H1 (cell line): ENCODE data around the gene IRX4. TPM values are rescaled to one million over a fixed set of nuclear protein-coding genes. Genes with fewer than 3 reads are reported as not detected.
A peak's percentile ranks its signal among the peaks of the same experiment; 100 is the strongest.

Experiments
- CTCF ChIA-PET: fragments of 300-600 bp; sonication (Branson Sonifier 250); formaldehyde crosslinking; loops from one replicate; lab custom pipeline; 2021; ENCODE audit not compliant: partially characterized antibody; lab: Charles Lee
- POLR2A ChIA-PET: fragments of 300-600 bp; sonication (Branson Sonifier 250); formaldehyde crosslinking; loops from one replicate; lab custom pipeline; 2021; ENCODE audit warnings: inconsistent platforms; ENCODE audit not compliant: partially characterized antibody; lab: Charles Lee
- DNase-seq, 2 experiments: peaks; one replicate each; pipeline versions ENCODE4 v3.0.0 to v3.0.0-alpha.2; 2010 to 2022; ENCODE audit warnings: low spot score in 2 of 2, low read depth in 1 of 2, mixed read lengths in 1 of 2
- FAIRE-seq: peaks from 2 replicates; lab custom pipeline; 2011; peaks lifted over from hg19 to GRCh38; lab: Jason Lieb, UNC
- H2AFZ ChIP-seq: 2 replicates; pipeline ENCODE4 v1.8.1; 2012; ENCODE audit warnings: low read length, inconsistent platforms
- H2AK5ac ChIP-seq: 2 replicates; pipeline ENCODE4 v1.6.1; 2013; ENCODE audit warnings: low read depth, low read length
- H2BK120ac ChIP-seq: replicated peaks from 2 replicates; pipeline ENCODE3; 2013; ENCODE audit warnings: low read depth, low read length, inconsistent platforms
- H2BK12ac ChIP-seq: 2 replicates; pipeline ENCODE4 v1.6.1; 2013; ENCODE audit warnings: low read depth, low read length
- H2BK15ac ChIP-seq: 2 replicates; pipeline ENCODE4 v1.6.1; 2013; ENCODE audit warnings: low read length
- H2BK20ac ChIP-seq: 2 replicates; pipeline ENCODE4 v1.6.1; 2013; ENCODE audit warnings: low read length
- H2BK5ac ChIP-seq: 2 replicates; pipeline ENCODE4 v1.6.1; 2013; ENCODE audit warnings: low read depth, low read length
- H3K14ac ChIP-seq: 2 replicates; pipeline ENCODE4 v1.6.1; 2013; ENCODE audit warnings: inconsistent platforms; ENCODE audit not compliant: insufficient read length
- H3K18ac ChIP-seq: 2 replicates; pipeline ENCODE4 v1.6.1; 2013; ENCODE audit warnings: low read length; ENCODE audit errors: extremely low read depth
- H3K23ac ChIP-seq: 2 replicates; pipeline ENCODE4 v1.6.1; 2013; ENCODE audit warnings: inconsistent platforms; ENCODE audit not compliant: insufficient read length
- H3K23me2 ChIP-seq: 2 replicates; pipeline ENCODE4 v1.6.1; 2013; ENCODE audit warnings: low read depth, low read length
- H3K27ac ChIP-seq: 2 replicates; pipeline ENCODE4 v1.6.1; 2011; ENCODE audit warnings: low read depth, low read length, inconsistent platforms
- H3K27me3 ChIP-seq, 4 experiments: replicated peaks in 1 of 4; 1 replicate in 1 of 4; 2 replicates in 3 of 4; pipeline versions ENCODE4 v1.6.1 to v1.8.1; 2011 to 2013; ENCODE audit warnings: low read length in 3 of 4, mild to moderate bottlenecking in 3 of 4, inconsistent platforms in 2 of 4, mixed read lengths in 2 of 4, moderate library complexity in 1 of 4; ENCODE audit not compliant: control insufficient read depth in 3 of 4, insufficient read depth in 3 of 4; ENCODE audit errors: extremely low read depth in 1 of 4
- H3K36me3 ChIP-seq, 4 experiments: 2 replicates each; pipeline versions ENCODE4 v1.6.1 to v1.8.1; 2011 to 2013; ENCODE audit warnings: mild to moderate bottlenecking in 4 of 4, low read length in 3 of 4, moderate library complexity in 2 of 4, control low read depth in 1 of 4, inconsistent platforms in 1 of 4; ENCODE audit not compliant: insufficient read depth in 4 of 4, control insufficient read depth in 2 of 4
- H3K4ac ChIP-seq: replicated peaks from 2 replicates; pipeline ENCODE3; 2013; ENCODE audit warnings: low read length, low read depth, mixed read lengths, inconsistent platforms; ENCODE audit not compliant: insufficient read length
- H3K4me1 ChIP-seq, 4 experiments: replicated peaks in 1 of 4; 1 replicate in 1 of 4; 2 replicates in 3 of 4; pipeline versions ENCODE4 v1.6.1 to v1.8.1; 2011 to 2013; ENCODE audit warnings: low read length in 3 of 4, inconsistent platforms in 2 of 4, mixed read lengths in 1 of 4; ENCODE audit not compliant: insufficient read depth in 4 of 4, control insufficient read depth in 3 of 4
- H3K4me2 ChIP-seq, 2 experiments: 2 replicates each; pipeline versions ENCODE4 v1.6.1 to v1.8.1; 2011 to 2013; ENCODE audit warnings: low read depth in 2 of 2, low read length in 2 of 2, control low read depth in 1 of 2, inconsistent platforms in 1 of 2, mild to moderate bottlenecking in 1 of 2; ENCODE audit not compliant: insufficient read depth in 1 of 2
- H3K4me3 ChIP-seq, 4 experiments: fragments of 200-600, 300-600 bp in 1 of 4; sonication (generic), shearing (Covaris generic), sonication (Bioruptor Twin) in 1 of 4; 2 replicates each; pipeline versions ENCODE4 v1.5.1 to v1.8.1; 2011 to 2016; ENCODE audit warnings: low read length in 4 of 4, low read depth in 3 of 4, control low read depth in 2 of 4, inconsistent platforms in 2 of 4, mild to moderate bottlenecking in 2 of 4, mixed read lengths in 1 of 4, moderate library complexity in 1 of 4; ENCODE audit not compliant: insufficient read depth in 2 of 4; ENCODE audit errors: extremely low read depth in 1 of 4
- H3K56ac ChIP-seq: replicated peaks from 2 replicates; pipeline ENCODE3; 2013; ENCODE audit warnings: low read depth, mild to moderate bottlenecking, mixed read lengths, low read length, inconsistent platforms; ENCODE audit not compliant: insufficient read length
- H3K79me1 ChIP-seq: 2 replicates; pipeline ENCODE4 v1.6.1; 2013; ENCODE audit warnings: low read depth, low read length, control low read depth
- H3K79me2 ChIP-seq, 2 experiments: 2 replicates each; pipeline versions ENCODE4 v1.6.1 to v1.8.1; 2012 to 2013; ENCODE audit warnings: low read length in 2 of 2, mild to moderate bottlenecking in 2 of 2, inconsistent platforms in 1 of 2; ENCODE audit not compliant: insufficient read depth in 2 of 2, control insufficient read depth in 1 of 2
- H3K9ac ChIP-seq, 4 experiments: replicated peaks in 1 of 4; 1 replicate in 1 of 4; 2 replicates in 3 of 4; pipeline versions ENCODE4 v1.6.1 to v1.8.1; 2011 to 2013; ENCODE audit warnings: low read depth in 3 of 4, low read length in 3 of 4, control low read depth in 2 of 4, mild to moderate bottlenecking in 2 of 4, moderate library complexity in 2 of 4, inconsistent platforms in 1 of 4; ENCODE audit errors: extremely low read depth in 1 of 4
- H3K9me3 ChIP-seq, 2 experiments: 2 replicates each; pipeline versions ENCODE4 v1.6.1 to v1.8.1; 2012 to 2013; ENCODE audit warnings: mild to moderate bottlenecking in 2 of 2, moderate library complexity in 2 of 2, control low read depth in 1 of 2, inconsistent platforms in 1 of 2, low read depth in 1 of 2, low read length in 1 of 2, mixed read lengths in 1 of 2; ENCODE audit not compliant: insufficient read depth in 2 of 2
- H4K20me1 ChIP-seq, 2 experiments: replicated peaks in 1 of 2; 2 replicates each; pipeline versions ENCODE3 to v1.8.1; 2011 to 2013; ENCODE audit warnings: inconsistent platforms in 2 of 2, low read length in 2 of 2, mild to moderate bottlenecking in 1 of 2; ENCODE audit not compliant: insufficient read depth in 2 of 2, control insufficient read depth in 1 of 2
- H4K5ac ChIP-seq: 2 replicates; pipeline ENCODE4 v1.6.1; 2013; ENCODE audit warnings: low read length, low read depth, mixed read lengths, inconsistent platforms; ENCODE audit not compliant: insufficient read length
- H4K8ac ChIP-seq: 2 replicates; pipeline ENCODE4 v1.8.0; 2013; ENCODE audit warnings: mild to moderate bottlenecking, moderate library complexity, low read length, inconsistent platforms; ENCODE audit not compliant: insufficient read depth; ENCODE audit errors: extremely low read depth
- H4K91ac ChIP-seq: replicated peaks from 2 replicates; pipeline ENCODE3; 2013; ENCODE audit warnings: low read length, mixed read lengths, inconsistent platforms; ENCODE audit not compliant: insufficient read length
- CREB1 ChIP-seq: IDR thresholded peaks from 2 replicates; pipeline ENCODE4 v1.6.1; 2012; ENCODE audit warnings: inconsistent platforms
- CTBP2 ChIP-seq: IDR thresholded peaks from 2 replicates; pipeline ENCODE4 v1.7.0; 2011; ENCODE audit warnings: borderline replicate concordance, mild to moderate bottlenecking, moderate library complexity, mixed read lengths, low read length; ENCODE audit not compliant: insufficient read depth, insufficient read length
- EZH2 ChIP-seq: fragments of 200-600 bp; sonication (generic); IDR thresholded peaks from 2 replicates; pipeline ENCODE4 v1.7.1; 2012; ENCODE audit warnings: low read depth, mild to moderate bottlenecking, moderate library complexity, low read length, inconsistent platforms; ENCODE audit not compliant: severe bottlenecking
- FOSL1 ChIP-seq: IDR thresholded peaks from 2 replicates; pipeline ENCODE4 v1.6.1; 2011; ENCODE audit warnings: mild to moderate bottlenecking, low read depth, low read length, moderate library complexity; ENCODE audit not compliant: insufficient read depth
- POU5F1 ChIP-seq: IDR thresholded peaks from 2 replicates; pipeline ENCODE4 v1.6.1; 2011; ENCODE audit warnings: low read depth, mild to moderate bottlenecking, low read length, moderate library complexity
- RNF2 ChIP-seq: fragments of 200-900, 300-1000 bp; sonication (generic); IDR thresholded peaks from 2 replicates; pipeline ENCODE4 v1.7.1; 2016; ENCODE audit warnings: borderline replicate concordance, low read depth, mild to moderate bottlenecking, antibody characterized with exemption, low read length; ENCODE audit not compliant: poor library complexity, severe bottlenecking; ENCODE audit errors: missing control alignments
- SUZ12 ChIP-seq: fragments of 200-600 bp; sonication (generic); IDR thresholded peaks from 2 replicates; pipeline ENCODE4 v1.6.1; 2012; ENCODE audit warnings: mild to moderate bottlenecking, inconsistent platforms, low read length, moderate library complexity, mixed read lengths
- WGBS, 2 experiments: shearing (Covaris generic) in 1 of 2; methylation state at CpG; one replicate each; pipeline versions ENCODE4 v1.1.6 to v1.1.7; 2013 to 2015; ENCODE audit warnings: low lambda C conversion rate in 2 of 2, mixed read lengths in 2 of 2, inconsistent platforms in 1 of 2, low coverage in 1 of 2, missing lambda C conversion rate in 1 of 2; ENCODE audit not compliant: insufficient replicate concordance in 2 of 2, insufficient coverage in 1 of 2, insufficient read length in 1 of 2; ENCODE audit errors: extremely low coverage in 1 of 2, missing lambda C conversion rate in 1 of 2; 5-methylcytosine and 5-hydroxymethylcytosine counted together
- polyA plus RNA-seq, 7 experiments: library from polyadenylated mRNA; depleted of rRNA in 3 of 7; stranded (reverse) in 5 of 7; unstranded in 2 of 7; fragments of >200 nt in 5 of 7; fragments of 200-250 nt in 2 of 7; gene quantifications; 1 replicate in 5 of 7; 2 replicates in 1 of 7; 4 replicates in 1 of 7; pipeline versions ENCODE4 v1.2.1 to v1.2.3, GENCODE V29; 2011 to 2013; ENCODE audit warnings: missing spikeins in 2 of 7, mixed read lengths in 2 of 7
- total RNA-seq: library from RNA; stranded (reverse); fragmentation: NEBNext Ultra II Directional; extraction: Animal tissue kit (Norgen Biotek cat#: 25700); gene quantifications from 2 replicates; pipeline ENCODE4 v1.2.1, GENCODE V29; 2021

The IRX4 gene
- total and polyA plus RNA-seq, 2 of the 8 experiments (the other 6 are each of a cell fraction or from before 2014, with no cell fraction given), result 0.45 to 1.2 TPM

GRCh38 chr5:1880377-1881025 is 2.2 kb downstream of the IRX4 start:
- DNase-seq (no peak), FAIRE-seq (no peak)
- Histone ChIP-seq H3K36me3 (peaks cover 0 to 13% (median 0%) of the 10 kb centered on the region in 4 experiments; a peak in 1 of 8 replicates), H3K27me3 (peaks cover 85 to 99% (median 97%) of the 10 kb centered on the region in 4 experiments), H4K91ac (no peak overlapping the region), H3K23me2 (peaks cover 23% of the 10 kb centered on the region; the same call in 1 of the 2 replicates), H3K4me3 (peak overlapping the region in 1 of 4 experiments; percentile 17; a peak in 1 of 8 replicates), H2AK5ac (peak overlapping the region; percentile 65; the same call in 1 of the 2 replicates), H3K27ac (no peak overlapping the region), H2BK12ac (peak overlapping the region; percentile 90; the same call in 1 of the 2 replicates), H3K4me1 (peaks cover 6 to 53% (median 28%) of the 10 kb centered on the region in 4 experiments), H2AFZ (no peak overlapping the region), H2BK120ac (no peak overlapping the region), H4K20me1 (peaks cover 11 to 24% of the 10 kb centered on the region in 2 experiments), H4K8ac (no peak overlapping the region; the same call in 1 of the 2 replicates), H3K4ac (peak overlapping the region; percentile 69), H3K18ac (no peak overlapping the region; the same call in 1 of the 2 replicates), H3K9ac (no peak overlapping the region), H3K9me3 (peaks cover 0 to 3% of the 10 kb centered on the region in 2 experiments; a peak in 1 of 4 replicates), H3K14ac (no peak overlapping the region), H3K79me2 (no peaks in the 10 kb centered on the region), H3K23ac (no peak overlapping the region), H3K4me2 (peak overlapping the region; percentile 4 to 39; a peak in 3 of 4 replicates), H4K5ac (no peak overlapping the region), H3K56ac (no peak overlapping the region), H2BK20ac (no peak overlapping the region; the same call in 1 of the 2 replicates), H2BK5ac (no peak overlapping the region; the same call in 1 of the 2 replicates), H2BK15ac (0 out of 2 replicates have a peak overlapping the region, but pooled peaks have one; percentile 61), H3K79me1 (no peaks in the 10 kb centered on the region)
- TF ChIP-seq RNF2 (peak; percentile 73), FOSL1 (no peak), CTBP2 (peak; percentile 2), POU5F1 (no peak), SUZ12 (peak; percentile 70), EZH2 (peak; percentile 42), CREB1 (no peak)
- CTCF ChIA-PET, result interaction anchor here (0.7 to 1.1 kb wide), 4 partner anchors 12 to 122 kb away, joined by 3 to 4 read pairs (median 3); no protein-coding TSS in a partner anchor
- WGBS, 2 experiments, result 31% methylated on average over 16 of the region's 19 CpGs; no CpG with 5 or more reads in 1 of the 2 experiments
- POLR2A ChIA-PET, result interaction anchor here (0.6 to 1.3 kb wide), 4 partner anchors 24 to 364 kb away, joined by 3 to 4 read pairs (median 3); no protein-coding TSS in a partner anchor
